ENCODE measurements around the gene KLHL29. TPM values are rescaled to one million over a fixed set of nuclear protein-coding genes. Genes with fewer than 3 reads are reported as not detected.
A peak's percentile ranks its signal among the peaks of the same experiment; 100 is the strongest.

The KLHL29 gene
- total RNA-seq, 1 donor from 2014 or later, result 3.3 TPM

DNA sequence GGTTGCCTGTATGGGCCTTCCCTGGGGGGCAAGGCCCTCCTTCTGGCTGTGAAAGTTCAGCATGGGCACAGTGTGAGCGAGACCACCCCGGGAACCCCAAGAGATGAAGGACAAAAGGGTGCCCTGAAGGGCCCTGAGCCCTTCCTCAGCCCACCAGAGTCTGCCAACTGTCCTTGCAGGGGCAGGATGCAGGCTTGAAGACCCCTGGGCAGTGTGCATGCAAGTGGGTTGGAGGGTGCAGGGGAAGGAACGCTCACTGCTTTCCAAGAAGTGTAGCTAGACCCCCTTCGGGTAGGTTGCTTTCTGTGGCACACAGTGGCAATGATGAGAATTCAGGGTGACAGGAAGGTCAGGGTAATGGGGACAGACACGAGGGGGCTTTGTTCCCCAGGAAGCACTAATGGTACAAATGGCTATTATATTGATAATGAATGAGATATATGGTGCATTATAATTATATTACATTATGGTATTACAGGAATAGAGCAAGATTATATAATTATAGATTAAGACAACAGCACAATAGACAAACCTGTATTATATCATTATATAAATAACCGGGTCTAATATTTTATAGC is 313.2 kb downstream of the KLHL29 start:
- Mint-ChIP-seq H3K9me3 (no peaks in the 10 kb centered on the region), H3K27ac (no peak overlapping the region), H3K27me3 (ENCODE audit: insufficient read depth) (no peaks in the 10 kb centered on the region), H3K36me3 (ENCODE audit: low read depth) (peaks cover 2% of the 10 kb centered on the region), H3K4me1 (ENCODE audit: low read depth) (no peaks in the 10 kb centered on the region), H3K4me3 (no peak overlapping the region)
- intact Hi-C loops (cut with micrococcal nuclease), result no loop called here
- DNase-seq (ENCODE audit: low spot score), result no peak

DNA sequence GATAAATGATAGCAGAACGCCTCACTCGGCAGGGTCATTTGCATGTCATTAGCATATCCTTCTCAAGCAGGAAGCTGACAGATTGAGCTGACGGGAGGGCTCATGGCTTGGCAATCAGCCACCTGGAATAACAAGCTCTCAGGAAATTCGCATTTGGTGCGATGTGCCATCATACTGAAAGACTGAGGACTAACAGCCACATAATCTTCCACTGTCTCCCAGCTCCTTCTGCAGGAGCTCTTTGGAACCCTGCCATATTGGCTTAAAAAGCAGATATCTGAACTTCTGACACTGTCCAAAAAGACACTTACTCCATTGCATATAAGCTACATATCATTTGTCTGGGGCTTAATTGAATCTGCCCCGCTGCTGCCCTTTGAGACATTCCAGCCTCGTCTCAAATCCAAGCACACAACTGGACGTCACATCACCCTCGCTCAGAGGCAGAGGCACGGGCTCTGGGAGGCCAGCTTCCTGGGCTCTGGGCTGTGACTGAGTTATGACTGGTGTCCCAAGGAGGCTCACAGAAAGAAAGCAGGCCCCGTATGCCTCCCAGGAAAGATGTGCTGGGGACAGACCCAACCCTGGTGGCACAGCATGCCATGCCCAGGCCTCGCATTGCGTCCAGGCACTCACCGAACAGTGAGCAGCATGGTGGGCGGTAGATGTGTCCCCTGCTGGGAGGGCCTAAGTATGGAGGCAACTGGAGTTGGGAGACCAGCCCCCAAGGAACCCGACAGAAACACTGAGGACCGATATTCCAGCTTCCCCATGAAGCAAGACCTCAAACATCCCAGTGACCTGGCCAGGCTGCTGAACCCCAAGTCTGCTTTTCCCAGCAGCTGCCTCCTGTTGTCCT is 314.0 kb downstream of the KLHL29 start:
- Mint-ChIP-seq H3K4me1 (ENCODE audit: low read depth) (no peaks in the 10 kb centered on the region), H3K27ac (no peak overlapping the region), H3K9me3 (no peaks in the 10 kb centered on the region), H3K36me3 (ENCODE audit: low read depth) (peaks cover 2% of the 10 kb centered on the region), H3K27me3 (ENCODE audit: insufficient read depth) (no peaks in the 10 kb centered on the region), H3K4me3 (no peak overlapping the region)
- no peak for DNase-seq (ENCODE audit: low spot score)
- intact Hi-C loops (cut with micrococcal nuclease), result no loop called here

DNA sequence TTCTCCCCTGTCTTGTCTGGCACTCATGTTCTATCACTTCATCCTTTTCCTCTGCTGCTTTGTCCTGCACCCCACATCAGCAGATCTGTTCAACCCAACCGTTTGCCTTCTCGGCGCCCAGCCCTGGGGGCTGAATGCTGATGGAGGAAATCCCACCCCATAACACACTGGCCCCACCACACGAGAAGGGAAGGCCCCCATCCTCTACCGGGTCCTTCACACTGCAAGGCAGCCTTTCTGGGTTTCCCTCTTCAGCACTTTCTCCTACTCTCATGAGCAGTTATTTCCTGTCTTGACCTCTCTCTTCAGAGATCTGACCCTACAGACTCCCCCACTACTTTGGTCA is 314.6 kb downstream of the KLHL29 start:
- no peak for DNase-seq (ENCODE audit: low spot score)
- no peaks in the 10 kb centered on the region for H3K4me1 Mint-ChIP-seq (ENCODE audit: low read depth)
- no peak overlapping the region for H3K4me3 Mint-ChIP-seq
- intact Hi-C loops (cut with micrococcal nuclease), result no loop called here
- H3K27ac Mint-ChIP-seq, result peak overlapping the region; percentile 13
- H3K27me3 Mint-ChIP-seq (ENCODE audit: insufficient read depth), result no peaks in the 10 kb centered on the region
- H3K9me3 Mint-ChIP-seq, result no peaks in the 10 kb centered on the region
- peaks cover 2% of the 10 kb centered on the region for H3K36me3 Mint-ChIP-seq (ENCODE audit: low read depth)

DNA sequence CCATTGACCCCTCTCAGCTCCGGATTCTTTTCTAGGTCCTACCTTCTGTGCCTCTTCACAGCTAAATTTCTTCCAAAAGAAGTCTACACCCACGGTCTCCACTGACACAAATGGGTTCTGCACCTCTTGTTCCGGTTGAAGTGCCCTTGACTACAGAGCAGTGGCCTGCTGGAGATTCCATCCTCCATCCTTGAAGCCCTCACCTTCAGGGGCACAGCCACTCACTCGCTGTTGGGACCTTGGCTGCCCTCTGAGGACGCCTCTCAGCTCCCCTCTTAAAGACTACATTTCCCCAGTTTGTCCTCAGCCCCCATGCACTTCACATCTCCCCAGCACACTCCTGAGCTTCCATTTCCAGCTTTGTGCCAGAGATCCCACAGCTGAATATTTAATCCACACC is 315.6 kb downstream of the KLHL29 start:
- DNase-seq (ENCODE audit: low spot score), result no peak
- Mint-ChIP-seq H3K4me3 (no peak overlapping the region), H3K4me1 (ENCODE audit: low read depth) (no peaks in the 10 kb centered on the region), H3K36me3 (ENCODE audit: low read depth) (peaks cover 2% of the 10 kb centered on the region), H3K9me3 (no peaks in the 10 kb centered on the region), H3K27me3 (ENCODE audit: insufficient read depth) (no peaks in the 10 kb centered on the region), H3K27ac (no peak overlapping the region)
- intact Hi-C loops (cut with micrococcal nuclease), result no loop called here

DNA sequence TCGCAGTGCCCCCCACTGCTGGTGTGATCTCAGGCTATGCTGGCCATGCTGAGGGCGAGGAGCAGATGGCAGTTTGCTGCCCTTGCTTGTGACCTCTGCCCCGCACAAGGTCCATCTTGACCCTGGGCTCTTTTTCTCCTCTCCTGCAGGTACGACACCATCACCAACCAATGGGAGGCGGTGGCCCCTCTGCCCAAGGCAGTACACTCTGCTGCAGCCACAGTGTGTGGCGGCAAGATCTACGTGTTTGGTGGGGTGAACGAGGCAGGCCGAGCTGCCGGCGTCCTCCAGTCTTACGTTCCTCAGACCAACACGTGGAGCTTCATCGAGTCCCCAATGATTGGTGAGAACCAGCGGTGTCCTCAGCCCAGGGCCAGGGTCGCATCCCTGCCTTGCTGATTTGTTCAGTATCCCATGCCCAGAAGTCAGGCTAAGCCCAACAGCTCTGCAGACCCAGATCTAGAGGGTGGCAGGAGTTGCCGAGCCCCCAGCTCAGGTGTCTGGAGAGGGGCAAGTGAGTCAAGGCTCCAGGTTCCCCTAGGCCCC is 318.1 kb downstream of the KLHL29 start:
- no peak overlapping the region for H3K27ac Mint-ChIP-seq
- no peak for DNase-seq (ENCODE audit: low spot score)
- no peaks in the 10 kb centered on the region for H3K27me3 Mint-ChIP-seq (ENCODE audit: insufficient read depth)
- intact Hi-C loops (cut with micrococcal nuclease), result no loop called here
- no peak overlapping the region for H3K4me3 Mint-ChIP-seq
- no peaks in the 10 kb centered on the region for H3K9me3 Mint-ChIP-seq
- peaks cover 2% of the 10 kb centered on the region for H3K36me3 Mint-ChIP-seq (ENCODE audit: low read depth)
- no peaks in the 10 kb centered on the region for H3K4me1 Mint-ChIP-seq (ENCODE audit: low read depth)

DNA sequence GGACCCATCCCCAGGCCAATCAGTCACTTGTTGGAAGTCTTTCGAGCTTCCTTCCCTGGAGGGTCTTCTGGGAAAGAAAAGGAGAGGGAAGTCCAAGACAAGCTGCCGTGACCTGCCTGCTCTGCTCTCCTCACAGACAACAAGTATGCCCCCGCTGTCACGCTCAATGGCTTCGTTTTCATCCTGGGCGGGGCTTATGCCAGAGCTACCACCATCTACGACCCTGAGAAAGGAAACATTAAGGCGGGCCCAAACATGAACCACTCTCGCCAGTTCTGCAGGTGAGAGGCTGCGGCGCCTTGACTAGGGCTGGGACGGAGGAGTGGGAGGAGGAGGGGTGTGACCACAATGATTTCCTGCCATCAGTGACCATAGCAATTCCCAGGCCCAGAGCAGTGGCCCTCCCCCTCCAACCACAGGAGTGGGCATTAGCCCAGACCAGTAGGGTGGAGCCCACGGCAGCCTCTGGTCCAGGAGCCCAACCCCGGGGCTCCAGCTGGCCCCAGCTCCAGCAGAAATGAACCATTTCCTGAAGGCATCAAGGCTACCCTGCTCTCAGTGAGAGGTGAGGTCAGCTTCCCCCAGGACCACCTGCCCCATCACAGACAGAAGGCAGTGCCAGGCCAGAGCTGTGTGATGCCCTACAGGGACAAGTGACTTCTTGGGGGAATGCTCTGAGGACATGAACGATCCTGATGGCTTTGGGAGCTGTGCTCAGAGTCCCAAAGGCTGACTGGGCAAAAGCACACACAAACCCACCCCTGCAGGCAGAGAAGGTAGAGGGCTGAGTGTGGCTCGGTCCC is 318.8 kb downstream of the KLHL29 start:
- Mint-ChIP-seq H3K36me3 (ENCODE audit: low read depth) (peaks cover 2% of the 10 kb centered on the region), H3K4me3 (no peak overlapping the region), H3K27ac (no peak overlapping the region), H3K9me3 (no peaks in the 10 kb centered on the region), H3K4me1 (ENCODE audit: low read depth) (no peaks in the 10 kb centered on the region), H3K27me3 (ENCODE audit: insufficient read depth) (no peaks in the 10 kb centered on the region)
- DNase-seq (ENCODE audit: low spot score), result no peak
- intact Hi-C loops (cut with micrococcal nuclease), result no loop called here

DNA sequence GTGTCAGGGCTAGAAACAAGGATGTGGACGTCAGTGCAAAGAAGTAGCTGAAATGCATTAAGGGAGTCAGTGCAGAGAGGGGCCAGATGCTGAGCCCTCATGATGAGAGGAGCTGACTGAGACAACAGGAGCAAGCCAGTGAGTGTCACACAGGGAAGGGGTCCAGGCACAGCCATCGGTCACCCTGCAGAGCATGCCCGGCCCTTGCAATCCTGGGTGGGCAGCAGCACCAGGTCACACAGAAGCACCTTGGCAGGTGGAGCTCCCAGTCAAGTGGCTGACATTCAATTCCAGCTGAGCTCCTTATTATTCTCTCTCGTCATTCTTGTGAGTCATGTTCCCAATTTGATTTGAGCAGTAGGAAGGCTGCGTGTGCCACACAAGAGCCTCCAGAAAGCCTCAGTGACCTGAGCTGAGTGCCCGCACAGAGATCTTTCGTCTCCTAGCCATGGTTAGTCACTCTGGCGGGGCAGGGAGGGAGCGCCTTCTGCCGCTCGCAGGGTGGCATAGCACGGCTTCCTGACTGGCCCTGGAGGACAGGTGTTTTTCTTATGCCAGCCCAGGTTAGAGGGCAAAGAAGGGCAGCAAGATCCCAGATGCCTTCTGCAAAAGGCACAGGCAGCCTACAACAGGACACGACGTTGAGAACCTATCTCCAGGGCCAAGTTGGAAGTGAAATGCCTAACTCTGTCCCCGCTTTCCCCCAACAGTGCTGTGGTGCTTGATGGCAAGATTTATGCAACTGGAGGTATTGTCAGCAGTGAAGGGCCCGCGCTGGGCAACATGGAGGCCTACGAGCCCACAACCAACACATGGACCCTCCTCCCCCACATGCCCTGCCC is 321.0 kb downstream of the KLHL29 start:
- H3K4me3 Mint-ChIP-seq, result no peak overlapping the region
- intact Hi-C loops (cut with micrococcal nuclease), result no loop called here
- H3K9me3 Mint-ChIP-seq, result no peaks in the 10 kb centered on the region
- DNase-seq (ENCODE audit: low spot score), result no peak
- peaks cover 2% of the 10 kb centered on the region for H3K36me3 Mint-ChIP-seq (ENCODE audit: low read depth)
- no peak overlapping the region for H3K27ac Mint-ChIP-seq
- no peaks in the 10 kb centered on the region for H3K27me3 Mint-ChIP-seq (ENCODE audit: insufficient read depth)
- no peaks in the 10 kb centered on the region for H3K4me1 Mint-ChIP-seq (ENCODE audit: low read depth)

DNA sequence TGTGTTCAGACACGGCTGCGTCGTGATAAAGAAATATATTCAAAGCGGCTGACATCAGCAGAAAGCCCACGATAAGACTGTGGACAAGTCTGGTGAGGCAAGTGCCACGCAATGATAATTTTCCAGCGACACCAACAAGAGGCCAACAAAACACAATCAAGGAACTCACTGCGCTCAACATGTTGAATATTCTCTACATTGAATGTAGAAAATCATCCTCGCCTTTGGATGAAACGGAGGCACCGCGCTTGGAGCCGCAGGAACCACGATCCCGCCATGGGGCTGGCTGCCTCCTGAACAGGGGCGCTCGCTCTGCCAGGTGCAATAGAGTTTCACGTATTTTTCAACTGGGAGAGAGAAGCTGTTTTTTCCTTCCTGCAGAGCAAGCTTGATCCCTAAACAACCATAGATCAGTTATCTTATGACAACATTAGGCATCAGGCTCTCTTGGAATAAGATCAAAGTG is 321.7 kb downstream of the KLHL29 start:
- no peak for DNase-seq (ENCODE audit: low spot score)
- Mint-ChIP-seq H3K27me3 (ENCODE audit: insufficient read depth) (no peaks in the 10 kb centered on the region), H3K4me1 (ENCODE audit: low read depth) (no peaks in the 10 kb centered on the region), H3K36me3 (ENCODE audit: low read depth) (no peaks in the 10 kb centered on the region), H3K4me3 (no peak overlapping the region), H3K27ac (no peak overlapping the region), H3K9me3 (no peaks in the 10 kb centered on the region)
- intact Hi-C loops (cut with micrococcal nuclease), result no loop called here

DNA sequence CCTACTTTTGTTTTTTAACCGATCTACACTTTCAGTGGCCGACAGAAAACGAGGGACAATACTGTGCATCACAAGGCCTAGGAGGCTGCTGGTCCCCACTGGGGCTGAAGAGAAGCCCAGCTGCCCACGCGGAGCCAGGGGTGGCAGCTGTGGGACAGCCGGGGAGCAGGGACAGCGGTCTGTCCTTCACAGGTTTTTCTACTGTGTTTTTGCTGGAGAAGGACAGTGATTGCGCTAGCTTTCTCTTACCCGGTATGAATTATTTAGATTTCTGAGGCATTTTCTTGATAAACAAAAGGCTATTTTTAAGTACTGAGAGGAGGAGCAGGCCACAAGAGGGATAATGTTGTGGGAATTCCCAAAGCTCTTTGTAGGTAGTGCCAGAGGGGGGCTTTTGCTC is 322.1 kb downstream of the KLHL29 start:
- H3K9me3 Mint-ChIP-seq, result no peaks in the 10 kb centered on the region
- H3K36me3 Mint-ChIP-seq (ENCODE audit: low read depth), result no peaks in the 10 kb centered on the region
- no peak for DNase-seq (ENCODE audit: low spot score)
- H3K27ac Mint-ChIP-seq, result no peak overlapping the region
- H3K27me3 Mint-ChIP-seq (ENCODE audit: insufficient read depth), result no peaks in the 10 kb centered on the region
- intact Hi-C loops (cut with micrococcal nuclease), result no loop called here
- no peak overlapping the region for H3K4me3 Mint-ChIP-seq
- no peaks in the 10 kb centered on the region for H3K4me1 Mint-ChIP-seq (ENCODE audit: low read depth)

DNA sequence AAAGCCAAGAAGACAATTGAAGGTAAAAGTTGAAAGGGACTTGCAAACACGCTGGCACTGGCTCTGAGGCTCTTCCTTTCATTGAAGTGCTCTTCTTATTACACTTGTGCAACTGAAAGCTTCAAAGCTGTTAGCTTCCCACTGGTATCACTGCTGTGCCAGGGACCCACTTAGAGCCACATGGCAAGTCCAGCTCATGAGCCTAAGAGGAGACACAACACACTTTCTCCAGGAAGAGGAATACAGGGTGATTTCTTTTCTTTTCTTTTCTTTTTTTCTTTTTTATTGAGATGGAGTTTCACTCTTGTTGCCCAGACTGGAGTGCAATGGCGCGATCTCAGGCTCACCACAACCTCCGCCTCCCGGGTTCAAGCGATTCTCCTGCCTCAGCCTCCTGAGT is 323.8 kb downstream of the KLHL29 start:
- Mint-ChIP-seq H3K4me3 (no peak overlapping the region), H3K27me3 (ENCODE audit: insufficient read depth) (no peaks in the 10 kb centered on the region), H3K27ac (no peak overlapping the region), H3K36me3 (ENCODE audit: low read depth) (no peaks in the 10 kb centered on the region), H3K4me1 (ENCODE audit: low read depth) (no peaks in the 10 kb centered on the region), H3K9me3 (no peaks in the 10 kb centered on the region)
- intact Hi-C loops (cut with micrococcal nuclease), result no loop called here
- DNase-seq (ENCODE audit: low spot score), result no peak

DNA sequence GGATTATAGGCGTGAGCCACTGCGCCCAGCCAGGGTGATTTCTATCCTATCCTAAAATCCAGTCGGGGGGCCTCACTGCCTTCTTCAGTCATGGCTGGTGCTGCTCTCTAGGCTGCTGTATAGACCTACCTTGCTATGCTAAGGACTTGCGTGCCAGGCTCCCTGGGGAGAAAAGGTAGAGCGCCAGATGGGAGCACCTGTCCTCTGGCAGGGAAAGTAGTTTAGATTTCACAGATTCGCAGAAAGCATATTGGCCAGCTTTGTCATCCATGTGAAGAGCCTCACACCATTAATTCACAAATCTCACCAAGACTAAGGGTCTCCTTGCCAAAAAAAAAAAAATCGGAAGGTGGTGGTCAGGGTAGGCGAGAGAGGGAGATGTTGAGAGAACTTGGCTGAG is 324.3 kb downstream of the KLHL29 start:
- intact Hi-C loops (cut with micrococcal nuclease), result no loop called here
- DNase-seq (ENCODE audit: low spot score), result no peak
- H3K36me3 Mint-ChIP-seq (ENCODE audit: low read depth), result no peaks in the 10 kb centered on the region
- no peaks in the 10 kb centered on the region for H3K4me1 Mint-ChIP-seq (ENCODE audit: low read depth)
- H3K9me3 Mint-ChIP-seq, result no peaks in the 10 kb centered on the region
- no peaks in the 10 kb centered on the region for H3K27me3 Mint-ChIP-seq (ENCODE audit: insufficient read depth)
- H3K27ac Mint-ChIP-seq, result no peak overlapping the region
- H3K4me3 Mint-ChIP-seq, result no peak overlapping the region

DNA sequence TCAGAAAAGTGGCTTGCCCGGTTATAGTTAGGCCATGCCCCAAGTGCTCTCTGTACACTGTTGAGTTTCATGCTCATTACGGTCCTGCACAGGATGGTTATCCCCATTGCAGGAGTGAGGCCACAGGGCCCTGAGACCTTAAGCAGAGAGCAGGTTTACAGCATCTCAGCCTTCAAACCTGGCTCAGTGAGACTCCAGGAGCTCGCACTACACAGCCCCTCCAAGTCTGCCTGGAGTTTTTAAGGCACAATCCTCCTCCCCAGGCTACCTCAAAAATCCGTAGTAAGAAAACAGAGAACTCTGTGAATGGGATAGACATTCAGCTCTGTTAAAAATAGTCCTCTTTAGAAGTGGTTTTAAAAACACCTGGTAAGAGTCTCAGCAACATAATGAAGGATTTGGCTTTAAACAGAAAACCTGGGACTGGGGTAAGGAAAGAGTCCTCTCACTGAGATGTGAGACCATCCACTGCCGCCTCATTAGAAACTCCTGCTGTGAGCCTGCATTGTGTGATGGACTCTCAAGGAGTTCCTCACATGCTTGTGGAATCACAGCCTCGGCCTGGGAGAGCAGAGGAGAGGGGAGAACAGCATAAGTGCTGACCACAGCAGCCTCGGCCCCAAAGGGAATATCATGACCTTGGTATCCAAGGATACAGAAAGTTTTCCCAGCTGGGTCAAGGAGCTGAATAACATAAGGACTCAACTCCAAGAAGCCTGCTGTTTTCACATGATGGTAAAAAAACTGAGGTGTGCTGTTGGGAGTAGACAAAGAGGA is 327.2 kb downstream of the KLHL29 start:
- H3K27ac Mint-ChIP-seq, result no peak overlapping the region

More for the DNA sequence above, 327.2 kb downstream of the KLHL29 start:
- no peaks in the 10 kb centered on the region for H3K4me1 Mint-ChIP-seq (ENCODE audit: low read depth)
- H3K27me3 Mint-ChIP-seq (ENCODE audit: insufficient read depth), result no peaks in the 10 kb centered on the region
- no peaks in the 10 kb centered on the region for H3K36me3 Mint-ChIP-seq (ENCODE audit: low read depth)
- intact Hi-C loops (cut with micrococcal nuclease), result no loop called here
- DNase-seq (ENCODE audit: low spot score), result no peak
- no peak overlapping the region for H3K4me3 Mint-ChIP-seq
- H3K9me3 Mint-ChIP-seq, result no peaks in the 10 kb centered on the region
